ENCODE results near the gene ECEL1.

Gene ECEL1

DNA sequence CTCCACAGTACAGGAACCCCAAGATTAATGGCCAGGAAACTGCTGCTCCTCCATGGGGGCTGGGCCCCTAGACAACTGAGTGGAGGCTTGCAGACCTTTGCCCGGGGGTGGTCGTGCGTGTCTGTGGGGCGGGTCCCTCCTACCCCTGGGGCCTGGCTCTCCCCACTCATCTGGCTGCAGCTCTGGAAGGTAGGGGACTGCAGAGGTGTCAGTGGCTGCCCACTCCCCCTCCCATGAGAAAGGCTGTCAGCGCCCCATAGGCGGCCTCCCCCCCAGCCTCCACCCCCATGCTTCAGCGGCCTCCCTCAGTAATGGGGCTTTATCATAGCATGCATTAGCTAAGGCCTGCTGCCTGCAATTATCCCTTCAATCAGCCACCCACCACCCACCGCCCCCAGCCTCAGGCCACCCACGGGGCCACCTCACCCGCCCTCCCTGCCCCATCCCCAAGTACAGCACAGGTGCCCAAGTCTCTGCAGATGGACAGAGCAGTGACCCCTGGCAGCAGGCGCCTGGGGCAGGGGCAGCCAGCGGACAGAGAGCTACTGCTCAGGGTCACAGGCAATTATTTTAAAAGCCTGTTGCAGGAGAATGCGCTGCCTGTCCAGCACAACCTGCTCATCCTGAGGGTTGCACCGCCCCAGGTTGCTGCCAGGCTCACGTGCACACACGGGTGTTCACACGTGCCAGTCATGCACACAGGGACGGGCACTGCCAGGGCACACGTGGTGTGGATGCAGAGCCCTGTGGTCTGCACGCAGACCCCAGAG is 9.1 kb upstream of the ECEL1 start:
- TF ChIP-seq ZNF274 (IDR thresholded peaks at IDR 0.05; ENCODE audit: low read depth, low read length): no peak
- no peak overlapping the region for H3K4me3 ChIP-seq (ENCODE audit: low read length)

DNA sequence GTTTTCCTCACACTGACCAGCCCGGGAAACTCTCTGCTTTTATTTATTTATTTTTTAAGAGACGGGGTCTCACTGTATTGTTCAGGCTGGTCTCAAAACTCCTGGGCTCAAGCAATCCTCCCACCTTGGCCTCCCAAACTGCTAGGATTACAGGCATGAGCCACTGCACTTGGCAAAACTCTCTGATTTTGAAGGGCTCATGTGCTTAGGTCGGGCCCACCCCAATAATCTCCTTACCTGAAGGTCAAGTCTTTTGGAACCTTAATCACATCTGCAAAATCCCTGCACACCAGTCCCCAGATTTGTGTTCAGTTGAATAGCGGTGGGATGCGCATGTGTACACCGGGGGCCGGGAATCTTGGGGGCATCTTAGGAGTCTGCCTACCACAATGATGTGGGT is 7.7 kb upstream of the ECEL1 start:
- no peak for TF ChIP-seq ZNF274 (IDR thresholded peaks at IDR 0.05; ENCODE audit: low read depth, low read length)
- no peak overlapping the region for H3K4me3 ChIP-seq (ENCODE audit: low read length)

DNA sequence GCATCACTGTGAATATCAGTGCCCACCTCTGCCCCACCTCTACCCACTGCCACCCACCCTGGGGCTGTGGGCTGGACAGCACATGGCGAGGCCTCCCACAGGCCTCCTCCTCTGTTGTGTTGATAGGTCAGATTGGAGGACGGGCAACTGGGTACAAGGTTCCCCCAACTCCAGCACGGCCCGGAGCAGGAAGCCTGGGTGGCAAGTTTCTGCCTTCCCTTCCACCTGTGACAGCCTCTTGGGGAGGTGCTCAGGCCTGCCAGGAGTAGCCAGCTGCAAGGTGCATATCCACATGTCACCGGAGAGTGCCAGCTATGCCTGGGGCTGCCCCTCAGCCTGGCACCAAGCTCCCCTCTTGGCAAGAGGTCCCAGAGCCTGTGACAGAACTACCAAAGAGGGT is 6.9 kb upstream of the ECEL1 start:
- no peak for TF ChIP-seq ZNF274 (IDR thresholded peaks at IDR 0.05; ENCODE audit: low read depth, low read length)
- H3K4me3 ChIP-seq (ENCODE audit: low read length): no peak overlapping the region

DNA sequence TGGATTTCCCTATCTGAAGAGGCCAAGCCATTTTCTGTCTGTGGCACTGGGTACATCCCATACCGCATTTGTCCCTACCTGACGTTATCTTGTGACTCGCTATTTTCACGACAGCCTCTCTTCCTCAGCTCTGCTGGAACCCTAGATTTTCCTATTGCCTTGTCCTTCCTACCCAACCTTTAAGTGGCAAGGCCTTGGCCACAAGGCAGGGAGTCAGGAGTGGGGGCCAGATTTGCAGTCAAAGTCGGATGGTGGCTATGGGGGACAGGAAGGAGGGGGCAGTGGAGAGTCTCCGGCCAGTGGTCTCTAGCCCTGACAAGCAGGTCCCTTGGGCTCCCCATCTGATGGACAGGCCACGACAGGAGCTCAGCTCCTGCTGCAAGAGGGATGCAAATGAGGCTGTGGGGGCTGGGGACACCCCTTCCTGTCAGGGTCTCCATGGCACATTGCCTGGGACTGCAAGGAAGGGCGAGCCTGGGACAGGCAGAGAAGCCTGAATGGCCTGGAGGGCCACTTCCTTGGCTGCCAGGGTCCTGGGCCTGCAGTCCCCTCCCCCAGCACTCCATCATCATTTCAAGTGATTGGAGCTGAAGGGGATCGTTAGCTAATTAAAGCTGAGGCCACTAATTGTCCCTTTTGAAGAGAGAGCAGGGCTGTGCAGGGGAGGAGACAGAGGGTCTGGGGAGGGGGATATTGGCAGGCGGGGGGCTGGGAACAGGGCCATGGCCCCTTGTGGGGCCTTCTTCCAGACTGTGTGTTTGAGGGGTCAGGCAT is 6.3 kb upstream of the ECEL1 start:
- no peak for TF ChIP-seq ZNF274 (IDR thresholded peaks at IDR 0.05; ENCODE audit: low read depth, low read length)
- no peak overlapping the region for H3K4me3 ChIP-seq (ENCODE audit: low read length)

DNA sequence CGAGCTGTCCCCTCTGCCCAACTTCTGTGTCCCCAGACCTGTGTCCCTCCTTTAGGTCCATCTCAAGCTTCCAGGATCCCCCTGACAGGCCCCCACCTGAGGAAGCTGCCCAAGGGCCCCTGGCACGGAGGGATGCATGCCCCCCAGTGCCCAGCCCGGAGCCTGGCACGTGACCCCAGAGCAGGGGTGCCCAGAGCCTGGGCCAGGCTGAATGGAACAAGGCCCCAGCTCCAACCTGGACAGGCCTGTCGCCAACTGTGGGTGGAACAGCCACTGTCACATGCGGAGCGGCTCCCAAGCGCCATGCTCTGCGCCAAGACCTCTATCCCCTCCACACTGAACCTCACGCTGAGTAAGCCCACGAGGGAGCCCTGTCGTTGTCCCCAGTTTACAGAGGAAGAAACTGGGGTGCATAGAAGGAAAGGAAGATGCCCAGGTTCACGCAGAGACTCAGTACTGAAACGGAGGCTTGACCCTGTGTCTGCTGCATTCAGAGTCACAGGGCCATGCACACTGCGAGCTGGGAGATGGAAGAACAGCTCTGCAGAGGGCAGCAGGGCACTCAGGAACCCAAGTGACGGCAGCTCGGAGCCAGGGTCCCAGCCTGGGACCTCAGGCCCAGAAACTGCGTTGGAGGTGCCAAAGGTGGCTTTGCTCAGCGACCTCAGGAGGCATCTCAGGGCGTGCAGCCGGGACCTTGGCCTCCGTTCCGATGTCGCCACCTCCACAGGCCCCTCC is 5.5 kb upstream of the ECEL1 start:
- TF ChIP-seq ZNF274 (IDR thresholded peaks at IDR 0.05; ENCODE audit: low read depth, low read length): no peak
- H3K4me3 ChIP-seq (ENCODE audit: low read length): no peak overlapping the region

DNA sequence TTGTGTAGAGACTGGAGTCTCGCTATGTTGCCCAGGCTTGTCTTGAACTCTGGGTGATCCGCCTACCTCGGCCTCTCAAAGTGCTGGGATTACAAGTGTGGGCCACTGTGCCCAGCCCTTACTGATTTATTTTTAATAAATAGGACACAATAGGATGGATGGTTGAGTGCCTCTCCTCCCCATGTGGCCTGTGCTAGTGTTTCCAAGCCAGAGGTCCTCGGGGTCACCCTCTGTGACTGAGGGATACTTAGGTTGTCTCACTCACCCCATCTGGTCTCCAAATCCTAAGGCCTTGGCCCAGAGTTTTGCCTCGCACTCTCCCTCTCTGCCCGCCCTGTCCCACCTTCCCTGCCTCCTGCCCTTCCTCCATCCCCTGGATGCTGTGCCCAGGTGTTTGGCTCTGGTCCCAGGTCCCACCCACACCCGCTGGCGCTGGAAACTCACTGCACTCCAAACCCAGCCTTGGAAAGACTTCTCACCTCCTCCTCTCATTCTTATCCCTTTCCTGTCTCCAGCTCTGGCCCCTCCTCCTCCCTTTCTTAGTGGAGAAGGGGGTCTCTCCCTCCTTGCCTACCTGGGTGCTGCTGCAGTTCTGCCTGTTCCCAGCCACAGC is 4.7 kb upstream of the ECEL1 start:
- H3K4me3 ChIP-seq (ENCODE audit: low read length): no peak overlapping the region
- TF ChIP-seq ZNF274 (IDR thresholded peaks at IDR 0.05; ENCODE audit: low read depth, low read length): no peak

DNA sequence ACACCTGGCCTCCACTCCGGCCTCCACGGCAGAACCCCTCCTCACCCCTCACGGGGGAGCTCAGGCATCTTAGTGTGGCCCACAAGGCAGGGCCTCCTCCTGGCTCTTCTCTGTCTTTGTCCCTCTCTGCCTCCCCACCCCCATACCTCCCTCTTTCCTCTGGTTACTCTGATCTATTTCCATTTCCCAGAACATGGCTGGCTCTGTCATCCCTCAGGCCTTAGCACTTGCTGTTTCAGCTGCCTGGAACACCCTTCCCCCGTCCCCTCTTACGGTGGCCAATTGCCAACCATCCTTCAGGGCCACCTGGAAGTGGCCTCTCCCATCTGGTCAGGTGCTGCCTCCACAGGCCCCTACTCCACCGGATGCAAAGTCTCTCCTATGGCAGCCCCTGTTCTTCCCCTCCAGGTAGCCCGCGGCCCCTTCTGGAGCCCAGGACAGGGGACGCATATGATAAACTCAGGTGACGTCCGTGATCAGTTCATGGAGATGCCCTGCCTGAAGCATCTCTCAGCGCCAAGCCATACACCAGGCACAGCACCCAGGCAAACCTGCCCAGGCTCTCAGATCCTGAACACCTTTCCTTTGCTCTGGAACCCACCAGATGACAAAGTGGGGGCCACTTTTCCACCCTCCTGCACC is 3.6 kb upstream of the ECEL1 start:
- no peak for TF ChIP-seq ZNF274 (IDR thresholded peaks at IDR 0.05; ENCODE audit: low read depth, low read length)
- no peak overlapping the region for H3K4me3 ChIP-seq (ENCODE audit: low read length)

DNA sequence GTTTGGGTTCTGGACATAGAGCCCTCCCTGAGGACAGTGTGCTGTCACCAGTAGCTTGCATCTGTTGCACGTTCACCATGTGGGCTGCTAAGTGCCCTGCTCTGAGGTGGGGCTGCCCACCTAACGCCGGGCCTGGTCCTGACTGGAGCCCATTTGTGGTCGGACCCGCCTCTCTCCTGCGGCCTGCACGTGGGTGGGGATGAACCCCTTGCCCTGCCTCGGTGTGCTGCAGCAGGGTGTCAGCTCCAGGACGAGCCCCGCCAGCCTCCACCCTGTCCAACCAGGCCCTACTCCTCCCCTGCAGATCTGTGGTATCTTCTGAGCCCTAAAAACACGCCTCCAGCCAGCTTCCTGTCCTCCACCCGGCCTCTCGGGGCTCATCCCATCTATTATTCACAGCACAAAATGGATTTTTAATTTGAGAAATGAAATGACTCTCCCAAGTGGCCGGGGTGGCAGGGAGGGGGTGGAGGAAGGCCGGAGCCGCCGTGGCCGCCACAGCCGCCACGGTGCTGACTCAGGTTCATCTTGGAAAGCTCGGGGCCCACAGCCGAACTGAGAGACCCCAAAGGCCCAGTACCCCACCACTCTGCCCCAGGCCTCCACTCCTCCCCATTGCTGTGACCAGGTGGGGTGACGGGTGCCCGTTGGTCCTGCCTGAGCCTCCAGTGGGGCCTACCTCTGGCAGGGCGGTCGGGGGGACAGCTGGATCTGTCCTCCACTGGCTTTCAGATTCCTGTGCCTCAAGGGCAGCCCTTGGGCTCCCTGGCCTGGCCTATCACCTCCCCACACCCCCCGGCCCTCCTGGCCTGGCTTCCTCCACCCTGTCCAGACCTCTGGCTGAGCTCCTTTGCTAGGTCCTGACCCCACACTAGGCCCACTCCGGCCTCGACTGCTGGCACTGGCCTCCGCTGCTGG is 2.8 kb upstream of the ECEL1 start:
- TF ChIP-seq ZNF274 (IDR thresholded peaks at IDR 0.05; ENCODE audit: low read depth, low read length): no peak
- H3K4me3 ChIP-seq (ENCODE audit: low read length): no peak overlapping the region

DNA sequence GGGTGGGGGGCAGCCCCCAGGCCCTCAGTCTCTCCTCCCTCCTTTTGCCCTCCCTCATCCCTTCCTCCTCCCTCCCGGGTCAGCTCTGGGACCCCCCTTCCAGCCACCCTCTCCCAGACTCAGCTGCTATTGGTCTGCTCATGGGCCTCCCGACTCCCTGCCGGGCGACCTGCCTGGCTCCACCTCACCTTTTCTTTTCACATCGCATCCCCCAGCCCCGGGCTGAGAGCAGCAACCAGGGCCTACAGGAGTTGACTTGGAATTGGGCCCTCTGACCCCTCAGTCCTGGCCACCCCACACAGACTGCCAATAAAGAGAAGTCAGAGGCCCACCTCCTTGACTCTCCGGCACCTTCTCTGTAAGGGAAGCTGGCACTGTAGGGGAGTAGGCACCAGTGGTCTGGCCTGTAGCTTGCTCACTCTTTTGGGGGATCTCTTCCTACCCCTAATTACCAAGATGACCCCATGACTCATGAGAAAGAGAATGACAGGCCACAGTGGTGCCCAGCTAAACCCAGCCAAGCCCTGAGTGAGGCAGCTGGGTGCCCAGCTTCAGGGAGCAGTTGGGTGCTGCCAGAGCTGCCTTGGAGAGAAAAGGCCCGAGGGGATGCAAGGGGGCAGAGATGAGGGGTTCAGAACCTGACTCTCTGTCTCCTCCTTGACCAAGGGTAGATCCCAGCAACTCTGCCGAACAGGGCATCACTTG is 2.0 kb upstream of the ECEL1 start:
- no peak for TF ChIP-seq ZNF274 (IDR thresholded peaks at IDR 0.05; ENCODE audit: low read depth, low read length)
- H3K4me3 ChIP-seq (ENCODE audit: low read length): no peak overlapping the region

DNA sequence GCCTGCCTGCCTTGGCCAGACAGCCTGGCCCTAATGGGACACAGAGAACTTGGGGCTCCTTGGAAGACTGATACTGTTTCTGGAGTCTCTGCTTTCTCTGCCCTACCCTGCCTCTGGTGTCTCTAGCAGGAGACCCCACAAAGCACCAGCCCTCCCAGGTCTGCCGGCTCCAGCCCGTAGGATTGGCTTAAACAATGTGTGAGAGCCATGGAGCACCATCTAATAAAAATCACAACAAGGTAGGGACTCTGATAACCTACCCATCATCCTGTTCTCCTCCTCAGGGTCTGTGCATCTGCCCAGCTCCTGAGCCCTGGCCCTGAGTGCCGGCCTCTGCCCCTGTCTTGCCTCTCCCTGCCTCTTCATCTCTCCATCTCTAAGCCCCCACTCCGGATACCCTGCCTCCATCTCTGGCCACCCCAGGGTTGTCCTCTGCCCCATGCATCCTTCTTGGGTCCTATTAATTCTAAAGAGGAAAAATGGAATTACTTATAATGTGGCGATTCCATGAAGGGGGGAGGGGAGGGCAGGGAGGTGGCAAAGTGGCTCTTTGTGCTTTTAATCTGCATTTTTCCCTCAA is 1.2 kb upstream of the ECEL1 start:
- TF ChIP-seq ZNF274 (IDR thresholded peaks at IDR 0.05; ENCODE audit: low read depth, low read length): no peak

DNA sequence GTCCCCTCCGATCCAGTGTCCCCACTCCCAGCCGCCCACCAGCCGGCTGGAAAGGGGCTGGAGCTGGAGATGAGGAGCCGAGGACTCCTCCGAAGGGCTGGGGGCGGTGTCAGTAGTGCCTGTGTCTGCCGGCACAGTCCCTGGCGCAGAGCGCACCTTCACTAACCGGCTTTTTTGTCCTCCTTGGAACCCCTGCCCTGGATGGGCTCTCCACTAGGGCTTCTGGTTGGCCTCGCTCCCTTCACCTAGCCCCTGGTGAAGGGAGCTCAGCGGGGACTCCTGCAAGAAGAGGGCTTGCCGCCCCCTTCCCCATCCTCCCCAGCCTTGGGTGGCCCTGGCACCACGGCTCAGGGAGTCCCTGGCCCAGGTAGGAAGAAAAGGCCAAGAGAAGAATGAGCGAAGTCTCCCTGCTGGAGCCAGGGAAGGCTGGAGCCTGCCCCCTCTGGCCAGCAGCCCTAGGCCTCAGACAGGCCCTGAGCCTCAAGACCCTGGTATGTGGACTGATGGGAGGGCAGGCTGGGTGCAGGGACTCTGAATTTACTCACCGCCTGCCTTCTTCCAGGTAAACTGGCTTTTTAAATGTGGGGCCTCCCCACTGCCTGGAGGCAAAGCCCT is 570 bp upstream of the ECEL1 start:
- TF ChIP-seq ZNF274 (IDR thresholded peaks at IDR 0.05; ENCODE audit: low read depth, low read length): no peak

More for the DNA sequence above, 1.2 kb upstream of the ECEL1 start:
- no peak overlapping the region for H3K4me3 ChIP-seq (ENCODE audit: low read length)

More for the DNA sequence above, 570 bp upstream of the ECEL1 start:
- H3K4me3 ChIP-seq (ENCODE audit: low read length): no peak overlapping the region

All from GM08714 (cell line).